Measurements from ENCODE around the gene CHST6.
A peak's percentile ranks its signal among the peaks of the same experiment; 100 is the strongest.

Gene CHST6

GRCh38 chr16:75494661-75495075 lies 573 bp downstream of the CHST6 start (continued):
- TF ChIP-seq ZNF580 (tag by site-specific recombination; IDR thresholded peaks at IDR 0.05) (no peak), ZNF792 (tag by site-specific recombination; IDR thresholded peaks at IDR 0.05) (no peak), KLF10 (tag by site-specific recombination; IDR thresholded peaks at IDR 0.05) (no peak), HOXD13 (CRISPR knock-in tag; IDR thresholded peaks at IDR 0.05; ENCODE audit: borderline replicate concordance) (no peak), ZNF324 (tag by site-specific recombination; IDR thresholded peaks at IDR 0.05) (no peak), ZNF501 (tag by site-specific recombination; IDR thresholded peaks at IDR 0.05) (no peak)

- Histone ChIP-seq H3K36me3 (ENCODE audit: control insufficient read depth in 2 of 2, insufficient read depth in 1 of 2, low read length in 2 of 2) (no peaks in the 10 kb centered on the region), H3K9me3 (ENCODE audit: control insufficient read depth, insufficient read depth, low read depth, low read length) (no peaks in the 10 kb centered on the region), H3K4me1 (ENCODE audit: control insufficient read depth, insufficient read depth, low read length) (peaks cover 20% of the 10 kb centered on the region), H3K27ac (ENCODE audit: extremely low read depth, low read depth, low read length) (no peak overlapping the region), H3K4me3 (ENCODE audit: low read depth, low read length) (no peak overlapping the region)
- POLR2A ChIA-PET, result no interaction called here
- TF ChIP-seq ZNF571 (tag by site-specific recombination; IDR thresholded peaks at IDR 0.05), result no peak
- CTCF ChIA-PET, result interaction anchor here (1.1 kb wide), 1 partner anchor 29 kb away, joined by 5 read pairs; no protein-coding TSS in a partner anchor
Observed at GRCh38 chr16:75494184-75494583, 1.1 kb downstream of the CHST6 start.

GRCh38 chr16:75491876-75492275 lies 3.4 kb downstream of the CHST6 start:
- ChIA-PET POLR2A (interaction anchor here (1.0 to 1.2 kb wide), 3 partner anchors 9 to 25 kb away, joined by 3 to 6 read pairs (median 3); no protein-coding TSS in a partner anchor), CTCF (interaction anchor here (0.6 to 2.2 kb wide), 6 partner anchors 20 to 272 kb away, joined by 3 to 30 read pairs (median 5); partner anchors contain the start of gene TMEM170A)
- 0 out of 2 replicates have a peak, but pooled peaks have one; percentile 16 for TF ChIP-seq OSR2 (tag by site-specific recombination; IDR thresholded peaks at IDR 0.05)
- TF ChIP-seq PRDM1 (tag by site-specific recombination; IDR thresholded peaks at IDR 0.05), result 0 out of 2 replicates have a peak, but pooled peaks have one; percentile 22
- TF ChIP-seq CTCF (tag by site-specific recombination; IDR thresholded peaks at IDR 0.05), result peak; percentile 61; the same call in 1 of the 2 replicates
- no peak for TF ChIP-seq RBAK (tag by site-specific recombination; IDR thresholded peaks at IDR 0.05)
- peak; percentile 56; the same call in 1 of the 2 replicates for TF ChIP-seq ZBTB17 (tag by site-specific recombination; IDR thresholded peaks at IDR 0.05)
- no peak for TF ChIP-seq ZNF24 (tag by site-specific recombination; IDR thresholded peaks at IDR 0.05)
- 0 out of 2 replicates have a peak, but pooled peaks have one; percentile 64 for TF ChIP-seq ZNF561 (tag by site-specific recombination; IDR thresholded peaks at IDR 0.05; ENCODE audit: borderline replicate concordance)
- TF ChIP-seq PBX3 (CRISPR knock-in tag; IDR thresholded peaks at IDR 0.05), result 0 out of 2 replicates have a peak, but pooled peaks have one; percentile 22
- 0 out of 2 replicates have a peak, but pooled peaks have one; percentile 29 for TF ChIP-seq MZF1 (tag by site-specific recombination; IDR thresholded peaks at IDR 0.05; ENCODE audit: borderline replicate concordance)
- 0 out of 2 replicates have a peak, but pooled peaks have one; percentile 25 for TF ChIP-seq ZNF692 (tag by site-specific recombination; IDR thresholded peaks at IDR 0.05)
- no peak for TF ChIP-seq HOXA7 (CRISPR knock-in tag; IDR thresholded peaks at IDR 0.05; ENCODE audit: borderline replicate concordance)
- TF ChIP-seq ZNF366 (tag by site-specific recombination; conservative IDR thresholded peaks at IDR 0.05), result peak; percentile 39; the same call in 1 of the 2 replicates
- Histone ChIP-seq H3K9me3 (ENCODE audit: control insufficient read depth, insufficient read depth, low read depth, low read length) (no peaks in the 10 kb centered on the region), H3K4me3 (ENCODE audit: low read depth, low read length) (no peak overlapping the region), H3K27ac (ENCODE audit: extremely low read depth, low read depth, low read length) (no peak overlapping the region; the same call in 1 of the 2 replicates), H3K4me1 (ENCODE audit: control insufficient read depth, insufficient read depth, low read length) (peaks cover 7% of the 10 kb centered on the region), H3K36me3 (ENCODE audit: control insufficient read depth in 2 of 2, insufficient read depth in 1 of 2, low read length in 2 of 2) (no peaks in the 10 kb centered on the region)
